H1 (cell line): ENCODE measurements around the gene KIF26A. TPM values are rescaled to one million over a fixed set of nuclear protein-coding genes. Genes with fewer than 3 reads are reported as not detected.

Experiments
- CHD7 ChIP-seq: fragments of 300-600 bp; sonication (generic); IDR thresholded peaks from 2 replicates; pipeline ENCODE4 v1.7.1; 2012; ENCODE audit warnings: low read length, moderate library complexity, mild to moderate bottlenecking, inconsistent platforms; ENCODE audit not compliant: insufficient replicate concordance
- SAP30 ChIP-seq: fragments of 300-600 bp; sonication (generic); IDR thresholded peaks from 2 replicates; pipeline ENCODE4 v1.7.1; 2012; ENCODE audit warnings: low read length, moderate library complexity, mild to moderate bottlenecking, inconsistent platforms; ENCODE audit not compliant: insufficient read depth, insufficient replicate concordance
- polyA plus RNA-seq, 7 experiments: library from polyadenylated mRNA; depleted of rRNA in 3 of 7; stranded (reverse) in 5 of 7; unstranded in 2 of 7; fragments of >200 nt in 5 of 7; fragments of 200-250 nt in 2 of 7; gene quantifications; 1 replicate in 5 of 7; 2 replicates in 1 of 7; 4 replicates in 1 of 7; pipeline versions ENCODE4 v1.2.1 to v1.2.3, GENCODE V29; 2011 to 2013; ENCODE audit warnings: missing spikeins in 2 of 7, mixed read lengths in 2 of 7
- total RNA-seq: library from RNA; stranded (reverse); fragmentation: NEBNext Ultra II Directional; extraction: Animal tissue kit (Norgen Biotek cat#: 25700); gene quantifications from 2 replicates; pipeline ENCODE4 v1.2.1, GENCODE V29; 2021

Gene KIF26A
- total and polyA plus RNA-seq, 2 of the 8 experiments (the other 6 are each of a cell fraction or from before 2014, with no cell fraction given), result 11.5 to 41.6 TPM

DNA sequence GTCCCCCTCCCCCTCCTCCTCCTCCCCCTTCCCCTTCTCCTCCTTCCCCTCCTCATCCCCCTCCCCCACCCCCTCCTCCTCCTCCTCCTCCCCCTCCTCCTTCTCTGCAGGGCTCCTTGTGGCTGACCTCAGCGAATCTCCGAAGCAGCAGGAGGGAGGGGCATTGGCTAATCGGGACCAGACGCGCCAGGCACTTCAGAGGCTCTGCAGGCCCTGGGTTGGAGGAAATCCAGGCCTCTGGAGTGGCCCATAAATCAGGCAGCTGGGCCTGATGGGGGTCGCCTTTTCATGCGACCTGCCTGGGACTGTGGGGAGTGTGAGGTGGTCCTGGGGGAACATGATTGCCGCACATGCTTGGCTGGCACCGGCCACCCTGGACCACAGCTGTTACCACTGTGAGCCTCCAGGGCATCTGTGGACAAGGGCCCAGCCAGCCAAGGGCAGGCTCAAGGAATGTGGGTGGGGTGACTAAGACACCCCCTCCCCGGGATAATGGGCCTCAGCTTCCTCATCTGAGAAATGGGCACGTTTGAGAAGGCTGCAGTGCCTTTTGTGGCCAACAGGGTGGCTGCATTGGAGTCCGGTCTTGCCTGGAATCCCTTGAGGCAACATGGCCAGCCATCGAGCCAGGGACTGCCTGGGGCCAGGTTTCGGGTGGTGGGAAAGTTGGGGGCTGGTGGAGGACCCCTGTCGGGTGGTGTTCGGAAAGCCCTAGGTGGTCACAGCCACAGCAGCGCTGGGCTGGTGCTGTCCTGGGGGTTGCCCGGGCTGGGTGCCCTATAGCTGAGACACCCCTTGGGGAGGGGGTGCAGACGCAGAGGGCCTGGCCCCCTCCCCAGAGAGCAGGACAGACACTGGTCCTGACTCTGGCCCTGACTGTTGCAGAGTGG, 12.0 kb downstream of the KIF26A start (continued):
- TF ChIP-seq CHD7 (no peak), SAP30 (no peak)
- TF ChIP-seq, all 59 proteins: peak for 9
